Measurements from ENCODE around the gene VRK1.

Gene VRK1

GRCh38 chr14:96906434-96906833, 109.3 kb downstream of the VRK1 start:
- Histone ChIP-seq H3K36me3 (ENCODE audit: control insufficient read depth in 1 of 2, insufficient read depth in 2 of 2, low read length in 2 of 2) (peaks cover 0 to 4% of the 10 kb centered on the region in 2 donors), H3K4me3 (ENCODE audit: low read depth in 1 of 2, low read length in 2 of 2) (no peak overlapping the region), H3K4me1 (ENCODE audit: control insufficient read depth in 1 of 2, insufficient read depth in 2 of 2, low read length in 2 of 2) (no peaks in the 10 kb centered on the region), H3K9me3 (ENCODE audit: control insufficient read depth in 1 of 2, low read length in 2 of 2) (peaks cover 14 to 15% of the 10 kb centered on the region in 2 donors), H3K27me3 (ENCODE audit: control insufficient read depth in 1 of 2, insufficient read depth in 2 of 2, low read length in 2 of 2) (no peaks in the 10 kb centered on the region), H3K27ac (ENCODE audit: low read depth, low read length) (no peak overlapping the region), H3K9ac (ENCODE audit: low read depth in 1 of 2, low read length in 2 of 2) (no peak overlapping the region)

- Histone ChIP-seq H3K36me3 (ENCODE audit: control insufficient read depth in 1 of 2, insufficient read depth in 2 of 2, low read length in 2 of 2) (peaks cover 0 to 4% of the 10 kb centered on the region in 2 donors), H3K4me3 (ENCODE audit: low read depth in 1 of 2, low read length in 2 of 2) (no peak overlapping the region), H3K27ac (ENCODE audit: low read depth, low read length) (no peak overlapping the region), H3K27me3 (ENCODE audit: control insufficient read depth in 1 of 2, insufficient read depth in 2 of 2, low read length in 2 of 2) (no peaks in the 10 kb centered on the region), H3K9ac (ENCODE audit: low read depth in 1 of 2, low read length in 2 of 2) (no peak overlapping the region), H3K4me1 (ENCODE audit: control insufficient read depth in 1 of 2, insufficient read depth in 2 of 2, low read length in 2 of 2) (no peaks in the 10 kb centered on the region), H3K9me3 (ENCODE audit: control insufficient read depth in 1 of 2, low read length in 2 of 2) (peaks cover 14 to 15% of the 10 kb centered on the region in 2 donors)
Observed at GRCh38 chr14:96909841-96910364, 112.7 kb downstream of the VRK1 start.

- H3K4me3 ChIP-seq (ENCODE audit: low read depth in 1 of 2, low read length in 2 of 2), result no peak overlapping the region
- H3K27ac ChIP-seq (ENCODE audit: low read depth, low read length), result no peak overlapping the region
- H3K27me3 ChIP-seq (ENCODE audit: control insufficient read depth in 1 of 2, insufficient read depth in 2 of 2, low read length in 2 of 2), result no peaks in the 10 kb centered on the region
- peaks cover 14 to 15% of the 10 kb centered on the region in 2 donors for H3K9me3 ChIP-seq (ENCODE audit: control insufficient read depth in 1 of 2, low read length in 2 of 2)
- peaks cover 0 to 4% of the 10 kb centered on the region in 2 donors for H3K36me3 ChIP-seq (ENCODE audit: control insufficient read depth in 1 of 2, insufficient read depth in 2 of 2, low read length in 2 of 2)
- H3K9ac ChIP-seq (ENCODE audit: low read depth in 1 of 2, low read length in 2 of 2), result no peak overlapping the region
- no peaks in the 10 kb centered on the region for H3K4me1 ChIP-seq (ENCODE audit: control insufficient read depth in 1 of 2, insufficient read depth in 2 of 2, low read length in 2 of 2)
Observed at GRCh38 chr14:96911499-96912149, 114.4 kb downstream of the VRK1 start.

GRCh38 chr14:96914571-96915128, 117.5 kb downstream of the VRK1 start:
- Histone ChIP-seq H3K36me3 (ENCODE audit: control insufficient read depth in 1 of 2, insufficient read depth in 2 of 2, low read length in 2 of 2) (peaks cover 0 to 3% of the 10 kb centered on the region in 2 donors), H3K9ac (ENCODE audit: low read depth in 1 of 2, low read length in 2 of 2) (no peak overlapping the region), H3K9me3 (ENCODE audit: control insufficient read depth in 1 of 2, low read length in 2 of 2) (peaks cover 2 to 7% of the 10 kb centered on the region in 2 donors), H3K27me3 (ENCODE audit: control insufficient read depth in 1 of 2, insufficient read depth in 2 of 2, low read length in 2 of 2) (no peaks in the 10 kb centered on the region), H3K4me3 (ENCODE audit: low read depth in 1 of 2, low read length in 2 of 2) (no peak overlapping the region), H3K4me1 (ENCODE audit: control insufficient read depth in 1 of 2, insufficient read depth in 2 of 2, low read length in 2 of 2) (no peaks in the 10 kb centered on the region), H3K27ac (ENCODE audit: low read depth, low read length) (no peak overlapping the region)

GRCh38 chr14:96915478-96915877, 118.3 kb downstream of the VRK1 start:
- no peaks in the 10 kb centered on the region for H3K9me3 ChIP-seq (ENCODE audit: control insufficient read depth in 1 of 2, low read length in 2 of 2)
- no peaks in the 10 kb centered on the region for H3K4me1 ChIP-seq (ENCODE audit: control insufficient read depth in 1 of 2, insufficient read depth in 2 of 2, low read length in 2 of 2)
- H3K27me3 ChIP-seq (ENCODE audit: control insufficient read depth in 1 of 2, insufficient read depth in 2 of 2, low read length in 2 of 2), result no peaks in the 10 kb centered on the region
- no peak overlapping the region for H3K9ac ChIP-seq (ENCODE audit: low read depth in 1 of 2, low read length in 2 of 2)
- no peaks in the 10 kb centered on the region for H3K36me3 ChIP-seq (ENCODE audit: control insufficient read depth in 1 of 2, insufficient read depth in 2 of 2, low read length in 2 of 2)
- no peak overlapping the region for H3K4me3 ChIP-seq (ENCODE audit: low read depth in 1 of 2, low read length in 2 of 2)
- no peak overlapping the region for H3K27ac ChIP-seq (ENCODE audit: low read depth, low read length)

- H3K36me3 ChIP-seq (ENCODE audit: control insufficient read depth in 1 of 2, insufficient read depth in 2 of 2, low read length in 2 of 2), result no peaks in the 10 kb centered on the region
- no peaks in the 10 kb centered on the region for H3K9me3 ChIP-seq (ENCODE audit: control insufficient read depth in 1 of 2, low read length in 2 of 2)
Observed at GRCh38 chr14:96916751-96917150, 119.6 kb downstream of the VRK1 start.

GRCh38 chr14:96917442-96917963, 120.3 kb downstream of the VRK1 start:
- H3K9me3 ChIP-seq (ENCODE audit: control insufficient read depth in 1 of 2, low read length in 2 of 2), result no peaks in the 10 kb centered on the region

More at GRCh38 chr14:96916751-96917150, 119.6 kb downstream of the VRK1 start:
- H3K4me3 ChIP-seq (ENCODE audit: low read depth in 1 of 2, low read length in 2 of 2), result no peak overlapping the region
- H3K4me1 ChIP-seq (ENCODE audit: control insufficient read depth in 1 of 2, insufficient read depth in 2 of 2, low read length in 2 of 2), result no peaks in the 10 kb centered on the region
- no peak overlapping the region for H3K9ac ChIP-seq (ENCODE audit: low read depth in 1 of 2, low read length in 2 of 2)
- no peaks in the 10 kb centered on the region for H3K27me3 ChIP-seq (ENCODE audit: control insufficient read depth in 1 of 2, insufficient read depth in 2 of 2, low read length in 2 of 2)
- no peak overlapping the region for H3K27ac ChIP-seq (ENCODE audit: low read depth, low read length)

GRCh38 chr14:96920023-96920422, 122.8 kb downstream of the VRK1 start:
- Histone ChIP-seq H3K4me1 (ENCODE audit: control insufficient read depth in 1 of 2, insufficient read depth in 2 of 2, low read length in 2 of 2) (no peaks in the 10 kb centered on the region), H3K27ac (ENCODE audit: low read depth, low read length) (no peak overlapping the region), H3K27me3 (ENCODE audit: control insufficient read depth in 1 of 2, insufficient read depth in 2 of 2, low read length in 2 of 2) (no peaks in the 10 kb centered on the region), H3K9ac (ENCODE audit: low read depth in 1 of 2, low read length in 2 of 2) (no peak overlapping the region), H3K4me3 (ENCODE audit: low read depth in 1 of 2, low read length in 2 of 2) (no peak overlapping the region), H3K36me3 (ENCODE audit: control insufficient read depth in 1 of 2, insufficient read depth in 2 of 2, low read length in 2 of 2) (no peaks in the 10 kb centered on the region), H3K9me3 (ENCODE audit: control insufficient read depth in 1 of 2, low read length in 2 of 2) (no peaks in the 10 kb centered on the region)

More at GRCh38 chr14:96917442-96917963, 120.3 kb downstream of the VRK1 start:
- H3K36me3 ChIP-seq (ENCODE audit: control insufficient read depth in 1 of 2, insufficient read depth in 2 of 2, low read length in 2 of 2), result no peaks in the 10 kb centered on the region
- no peak overlapping the region for H3K27ac ChIP-seq (ENCODE audit: low read depth, low read length)
- H3K4me1 ChIP-seq (ENCODE audit: control insufficient read depth in 1 of 2, insufficient read depth in 2 of 2, low read length in 2 of 2), result no peaks in the 10 kb centered on the region
- H3K9ac ChIP-seq (ENCODE audit: low read depth in 1 of 2, low read length in 2 of 2), result no peak overlapping the region
- no peaks in the 10 kb centered on the region for H3K27me3 ChIP-seq (ENCODE audit: control insufficient read depth in 1 of 2, insufficient read depth in 2 of 2, low read length in 2 of 2)
- H3K4me3 ChIP-seq (ENCODE audit: low read depth in 1 of 2, low read length in 2 of 2), result no peak overlapping the region

- Histone ChIP-seq H3K27ac (ENCODE audit: low read depth, low read length) (no peak overlapping the region), H3K36me3 (ENCODE audit: control insufficient read depth in 1 of 2, insufficient read depth in 2 of 2, low read length in 2 of 2) (no peaks in the 10 kb centered on the region), H3K27me3 (ENCODE audit: control insufficient read depth in 1 of 2, insufficient read depth in 2 of 2, low read length in 2 of 2) (no peaks in the 10 kb centered on the region), H3K9me3 (ENCODE audit: control insufficient read depth in 1 of 2, low read length in 2 of 2) (no peaks in the 10 kb centered on the region), H3K4me3 (ENCODE audit: low read depth in 1 of 2, low read length in 2 of 2) (no peak overlapping the region), H3K4me1 (ENCODE audit: control insufficient read depth in 1 of 2, insufficient read depth in 2 of 2, low read length in 2 of 2) (no peaks in the 10 kb centered on the region), H3K9ac (ENCODE audit: low read depth in 1 of 2, low read length in 2 of 2) (no peak overlapping the region)
Observed at GRCh38 chr14:96920820-96921219, 123.6 kb downstream of the VRK1 start.

GRCh38 chr14:96922986-96923385, 125.8 kb downstream of the VRK1 start:
- Histone ChIP-seq H3K27me3 (ENCODE audit: control insufficient read depth in 1 of 2, insufficient read depth in 2 of 2, low read length in 2 of 2) (no peaks in the 10 kb centered on the region), H3K36me3 (ENCODE audit: control insufficient read depth in 1 of 2, insufficient read depth in 2 of 2, low read length in 2 of 2) (no peaks in the 10 kb centered on the region), H3K4me3 (ENCODE audit: low read depth in 1 of 2, low read length in 2 of 2) (no peak overlapping the region), H3K9ac (ENCODE audit: low read depth in 1 of 2, low read length in 2 of 2) (no peak overlapping the region), H3K9me3 (ENCODE audit: control insufficient read depth in 1 of 2, low read length in 2 of 2) (no peaks in the 10 kb centered on the region), H3K27ac (ENCODE audit: low read depth, low read length) (no peak overlapping the region), H3K4me1 (ENCODE audit: control insufficient read depth in 1 of 2, insufficient read depth in 2 of 2, low read length in 2 of 2) (no peaks in the 10 kb centered on the region)
